Dedifferentiated amniotic fluid mesenchymal stem cell (primary cell): ENCODE data around the gene ARHGAP33.
"Not testable (repeated sequence)": the region's sequence is repeated elsewhere in the genome, so short reads cannot be mapped to it uniquely, and the experiment has no call there.

Experiments used
- DNase-seq: peaks from one replicate; pipeline ENCODE4 v3.0.0-alpha.2; 2016; ENCODE audit errors: extremely low spot score

ARHGAP33 gene

DNA sequence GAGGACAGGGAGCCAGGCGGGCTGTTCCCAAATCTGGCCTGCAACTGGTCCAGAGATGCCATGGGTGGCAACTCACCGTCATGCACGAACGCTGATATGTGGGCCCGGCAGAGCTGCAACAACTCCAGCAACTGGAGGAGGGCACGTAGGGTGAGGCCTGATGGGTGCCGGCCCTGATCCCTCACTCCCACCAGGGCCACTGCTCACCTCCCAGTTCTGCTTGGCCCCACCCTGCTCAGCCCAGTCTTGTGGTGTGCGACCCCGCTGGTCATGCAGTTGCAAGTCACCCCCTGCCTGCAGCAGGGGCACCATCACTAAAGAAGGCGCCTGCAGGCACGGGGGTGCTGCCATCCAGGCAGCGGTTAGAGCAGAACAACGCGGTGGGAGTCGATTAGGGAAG, 16.9 kb downstream of the ARHGAP33 start:
- no peak for DNase-seq

DNA sequence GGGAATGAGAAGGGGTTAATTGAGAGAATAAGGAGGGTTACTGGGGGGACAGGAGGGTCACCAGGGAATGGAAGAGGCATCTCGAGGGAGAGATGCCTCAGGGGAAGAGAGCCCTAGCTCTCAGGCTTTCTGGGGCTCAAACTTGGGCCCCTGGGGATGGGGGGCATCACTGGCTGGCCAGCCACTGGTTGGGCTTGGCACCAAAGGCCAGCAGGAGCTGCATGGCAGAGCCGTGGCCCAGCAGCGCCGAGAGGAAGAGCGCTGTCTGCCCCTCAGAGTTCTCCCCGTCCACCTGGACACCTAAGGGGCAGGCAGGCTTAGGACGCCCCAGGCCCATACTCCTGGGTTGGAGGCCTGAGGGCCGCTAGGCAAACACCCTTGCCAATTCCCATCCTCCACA, 17.5 kb downstream of the ARHGAP33 start:
- DNase-seq: no peak

DNA sequence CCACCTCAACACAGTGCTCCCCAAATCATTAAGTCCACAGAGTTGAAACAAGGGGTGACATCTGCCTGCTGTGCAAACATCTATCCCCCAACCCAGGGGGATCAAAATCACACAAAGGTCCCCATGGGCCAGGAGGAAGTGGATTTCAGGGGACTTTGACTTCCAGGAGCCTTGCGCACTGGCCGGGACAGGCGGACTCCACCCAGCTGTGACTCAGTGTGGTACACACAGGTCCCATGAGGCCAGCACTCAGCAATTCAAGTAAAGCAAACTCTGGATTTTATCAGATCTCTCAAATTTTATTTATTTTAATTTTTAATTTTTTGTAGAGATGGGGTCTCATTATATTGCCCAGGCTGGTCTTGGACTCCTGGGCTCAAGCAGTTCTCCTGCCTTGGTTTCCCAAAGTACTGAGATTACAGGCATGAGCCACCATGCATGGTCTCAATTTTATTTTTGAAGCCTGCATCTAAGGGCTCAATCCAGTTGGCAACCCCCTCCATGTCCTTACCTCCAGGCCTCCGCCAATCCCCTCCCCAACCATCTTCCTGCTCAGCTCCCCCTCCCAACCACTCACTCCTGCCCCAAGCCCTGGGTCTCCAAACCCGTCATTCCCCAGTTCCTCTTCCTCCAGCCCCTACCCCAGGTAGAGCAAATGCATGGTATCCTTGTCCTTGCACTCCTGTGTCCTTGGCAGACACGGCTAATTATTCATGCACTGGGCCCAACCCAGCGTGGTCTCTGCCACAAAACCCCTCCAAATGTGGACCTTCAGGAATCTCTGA, 18.2 kb downstream of the ARHGAP33 start:
- no peak for DNase-seq

DNA sequence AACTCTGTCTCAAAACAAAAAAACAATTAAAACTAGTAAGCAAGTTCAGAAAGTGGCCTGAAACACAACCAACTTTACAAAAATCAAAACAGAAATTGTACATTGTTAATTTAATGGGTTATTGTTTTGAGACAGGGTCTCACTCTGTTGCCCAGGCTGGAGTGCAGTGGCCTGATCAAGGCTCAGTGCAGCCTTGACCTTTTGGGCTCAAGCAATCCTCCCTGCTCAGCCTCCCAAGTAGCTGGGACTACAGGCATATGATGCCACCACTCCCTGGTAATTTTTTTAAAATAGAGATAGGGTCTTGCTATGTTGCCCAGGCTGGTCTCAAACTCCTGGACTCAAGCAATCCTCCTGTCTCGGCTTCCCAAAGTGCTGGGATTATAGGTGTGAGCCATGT, 20.2 kb downstream of the ARHGAP33 start:
- DNase-seq: not testable (repeated sequence)

DNA sequence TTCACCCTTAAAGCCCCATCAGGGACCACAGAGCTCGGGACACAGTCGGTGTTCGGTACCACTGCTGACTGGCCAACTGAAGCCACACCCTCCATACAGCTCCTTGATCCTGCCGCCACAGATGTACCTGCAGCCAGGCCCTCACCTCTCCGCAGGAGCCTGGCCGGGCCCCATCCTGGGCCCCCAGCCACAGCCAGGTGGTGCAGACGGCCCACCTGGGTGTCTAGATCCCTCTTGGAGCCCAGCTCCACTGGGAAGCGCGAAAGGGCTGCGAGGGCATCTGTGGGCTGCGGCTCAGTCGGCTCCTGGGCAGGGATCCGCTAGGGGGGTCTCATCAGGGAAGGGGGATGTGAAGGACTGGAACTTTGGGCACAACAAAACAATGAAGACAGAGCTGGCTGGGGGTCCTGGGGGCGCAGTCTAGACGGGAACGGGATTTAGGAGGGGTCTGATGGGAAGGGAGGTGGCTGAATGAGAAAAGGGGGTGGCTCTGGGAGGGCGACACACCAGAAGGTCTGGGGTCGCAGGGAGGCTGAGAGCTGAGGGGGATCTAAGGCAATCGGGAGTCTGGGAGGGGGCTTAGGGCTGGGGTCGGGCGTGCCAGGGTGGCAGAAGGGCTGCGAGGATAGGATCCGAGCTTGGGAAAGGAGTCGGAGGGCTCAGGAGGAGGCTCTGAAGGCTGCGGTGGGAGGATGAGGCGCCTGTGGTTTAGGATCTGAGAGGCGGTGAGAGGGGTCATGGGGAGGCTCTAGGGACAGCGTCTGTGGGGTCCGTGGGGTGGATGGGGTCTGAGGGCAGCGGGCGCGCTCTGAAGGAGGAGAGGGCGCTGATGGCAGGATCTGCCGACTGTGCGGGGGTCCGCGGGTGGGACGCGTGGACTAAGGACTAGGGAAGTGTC, 21.5 kb downstream of the ARHGAP33 start:
- no peak for DNase-seq

DNA sequence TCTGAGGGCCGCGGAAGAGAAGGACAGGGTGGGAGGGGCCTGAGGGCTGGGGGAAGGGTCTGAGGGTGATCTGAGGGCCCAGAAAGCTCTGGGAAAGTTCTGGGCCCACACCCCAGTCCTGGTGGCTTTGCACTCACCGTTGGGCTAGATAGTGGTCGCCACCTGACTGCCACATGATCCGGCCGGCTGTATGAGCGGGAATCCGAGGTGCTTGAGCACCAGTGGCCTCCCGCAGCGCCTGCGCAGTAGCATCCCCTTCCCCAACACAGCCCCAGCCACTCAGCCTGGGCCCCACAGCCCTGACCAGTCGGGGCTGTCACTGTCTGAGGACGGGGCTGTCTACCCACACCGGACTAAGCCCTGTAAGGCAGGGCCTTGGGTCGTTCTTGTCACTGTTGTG, 22.3 kb downstream of the ARHGAP33 start:
- DNase-seq: no peak

DNA sequence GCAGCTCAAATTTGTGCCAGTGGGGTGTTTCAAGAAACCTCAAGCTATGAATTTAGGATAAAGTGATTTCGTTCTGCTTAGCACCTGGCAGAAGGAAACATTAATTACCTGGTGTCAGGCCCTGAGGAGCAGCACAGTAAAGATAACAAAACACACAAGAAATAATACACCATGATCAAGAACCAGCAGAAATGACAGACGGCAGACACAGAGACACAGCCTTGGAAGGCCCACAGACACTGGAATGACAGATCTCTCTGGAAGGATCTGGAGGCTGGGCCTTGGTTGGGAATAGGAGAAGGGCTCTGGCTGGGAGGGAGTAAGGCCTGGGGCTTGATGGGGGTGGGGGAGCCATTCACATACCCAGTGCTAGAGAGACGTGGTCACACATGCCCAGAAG, 26.5 kb downstream of the ARHGAP33 start:
- no peak for DNase-seq

DNA sequence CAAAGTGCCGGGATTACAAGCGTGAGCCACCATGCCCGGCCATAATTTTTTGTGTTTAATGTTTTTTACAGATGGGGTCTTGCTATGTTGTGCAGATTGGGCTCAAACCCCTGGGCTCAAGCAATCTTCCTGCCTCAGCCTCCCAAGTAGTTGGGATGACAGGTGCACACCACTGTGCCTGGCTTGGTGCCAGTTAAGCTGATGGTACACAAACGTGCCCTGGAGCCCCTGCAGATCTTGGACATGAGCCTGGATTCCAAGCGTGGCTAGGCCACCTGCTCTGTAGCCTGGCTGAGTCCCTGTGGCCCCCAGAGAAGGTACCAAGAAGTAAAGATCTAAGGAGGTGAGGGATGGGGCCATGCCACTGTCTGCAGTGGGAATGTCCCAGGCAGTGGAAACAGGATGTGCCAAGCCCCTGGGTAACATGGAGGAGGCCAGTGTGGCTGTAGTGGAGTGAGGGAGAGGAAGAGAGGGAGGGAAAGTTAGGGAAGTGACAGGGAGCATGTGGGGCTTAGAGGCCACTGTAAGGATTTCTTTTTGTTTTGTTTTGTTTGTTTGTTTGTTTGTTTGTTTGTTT, 30.2 kb downstream of the ARHGAP33 start:
- no peak for DNase-seq

DNA sequence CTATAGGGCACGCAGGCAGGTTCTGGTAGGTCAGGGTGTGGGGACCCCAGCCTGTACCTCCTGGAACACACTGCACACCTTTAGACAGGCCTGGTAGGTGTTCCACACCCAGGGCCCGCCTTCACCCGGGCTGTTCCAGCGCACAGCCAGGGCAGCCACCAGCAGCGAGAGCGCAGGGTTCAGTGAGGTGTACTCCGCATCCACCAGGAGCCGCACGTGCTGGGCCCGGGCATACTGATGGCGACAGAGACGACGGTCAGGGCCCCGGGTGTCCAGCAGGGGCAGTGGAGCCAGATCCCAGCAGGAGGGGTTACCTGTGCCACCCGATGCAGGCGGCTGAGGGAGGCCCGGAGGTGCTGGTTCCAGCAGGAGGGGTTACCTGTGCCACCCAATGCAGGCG, 31.2 kb downstream of the ARHGAP33 start:
- DNase-seq: no peak

DNA sequence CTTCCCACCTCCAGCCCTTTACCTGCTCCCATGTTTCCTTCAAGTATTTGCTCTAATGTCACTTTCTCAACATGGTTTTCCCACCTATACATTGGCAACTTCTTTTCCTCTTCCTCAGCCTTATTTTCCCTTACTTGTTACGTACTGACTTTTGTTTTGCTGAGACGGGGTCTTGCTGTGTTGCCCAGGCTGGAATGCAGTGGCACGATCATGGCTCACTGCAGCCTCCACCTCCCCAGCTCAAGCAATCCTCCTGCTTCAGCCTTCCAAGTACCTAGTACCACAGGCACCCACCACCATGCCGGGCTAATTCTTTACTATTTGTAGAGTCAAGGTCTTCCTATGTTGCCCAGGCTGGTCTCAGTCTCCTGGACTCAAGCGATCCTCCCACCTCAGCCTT, 32.3 kb downstream of the ARHGAP33 start:
- no peak for DNase-seq

DNA sequence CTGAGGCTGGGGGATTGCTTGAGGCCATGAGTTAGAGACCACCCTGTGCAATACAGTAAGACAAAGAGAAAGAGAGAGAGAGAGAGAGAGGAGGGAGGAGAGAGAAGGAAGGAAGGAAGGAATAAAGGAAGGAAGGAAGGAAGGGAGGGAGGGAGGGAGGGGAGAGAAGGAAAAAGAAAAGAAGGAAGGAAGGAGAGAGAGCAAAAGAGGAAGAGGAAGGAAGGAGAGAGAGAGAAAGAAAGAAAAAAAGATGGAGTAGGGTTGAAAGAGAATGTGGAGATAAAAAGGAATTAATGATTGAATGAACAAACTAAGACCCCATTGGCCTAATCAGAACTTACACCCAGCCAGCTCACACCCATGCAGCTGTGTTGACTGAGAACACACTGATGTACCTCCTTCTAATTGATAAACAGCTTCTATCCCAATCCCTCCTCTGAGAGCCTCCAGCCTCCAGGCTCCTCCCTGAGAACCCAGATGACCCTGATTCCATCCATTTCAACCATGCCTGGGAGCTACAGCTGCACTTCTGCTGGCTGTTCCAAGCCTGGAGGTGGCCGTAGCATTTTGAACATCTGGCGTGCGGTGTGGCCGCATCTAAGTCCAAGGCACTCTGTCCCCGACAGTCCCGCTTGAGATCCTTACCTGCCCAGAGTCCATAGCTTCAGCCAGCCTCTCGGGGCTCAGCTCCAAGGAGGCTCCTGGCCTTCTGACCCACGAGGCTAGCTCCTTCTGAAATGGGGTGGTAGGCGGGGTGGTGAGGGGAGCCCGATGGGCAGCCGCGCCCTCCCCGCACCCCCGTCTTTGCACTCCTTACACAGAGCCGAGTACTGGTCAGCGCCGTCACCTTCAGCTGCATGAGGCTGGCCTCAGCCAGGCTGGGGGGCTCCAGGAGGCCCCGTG, 36.2 kb downstream of the ARHGAP33 start:
- no peak for DNase-seq

DNA sequence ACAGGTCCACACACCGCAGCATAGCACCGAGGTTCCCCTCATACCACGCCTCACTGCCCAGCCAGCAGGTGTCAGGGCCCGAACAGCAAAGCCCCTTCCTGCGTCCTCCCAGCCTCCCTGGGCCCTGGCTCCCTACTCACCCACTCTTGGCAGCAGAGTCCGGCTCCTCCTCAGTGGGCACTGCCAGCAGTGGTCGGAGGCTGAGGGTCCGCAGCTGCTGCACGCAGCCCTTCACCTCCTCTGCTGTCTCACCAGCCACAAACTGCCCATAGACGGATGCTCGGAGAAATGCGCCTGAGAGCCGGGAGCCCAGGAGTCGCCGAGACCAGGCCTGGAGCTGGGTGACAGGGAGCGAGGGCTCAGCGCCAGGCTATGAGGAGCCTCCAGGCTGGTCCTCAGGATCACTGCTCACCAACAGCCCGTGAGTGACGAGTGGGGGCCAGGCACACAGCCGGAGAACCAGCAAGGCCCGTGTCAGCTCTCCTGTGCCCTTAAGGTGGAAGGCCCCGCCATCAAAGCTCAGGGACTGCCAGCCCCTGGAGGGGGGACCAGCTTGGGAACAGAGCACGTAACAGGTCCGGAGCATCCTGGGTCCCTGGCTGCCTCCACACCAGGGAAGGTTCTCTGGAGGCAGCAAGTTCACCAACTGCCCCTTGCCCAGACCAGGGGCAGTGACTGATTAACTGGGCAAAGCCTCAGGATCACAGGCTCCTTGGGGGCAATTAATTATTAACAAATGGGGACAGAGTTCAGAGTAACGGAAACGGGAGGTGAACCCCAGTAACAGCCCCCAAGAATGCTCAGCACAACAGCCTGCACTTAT, 37.1 kb downstream of the ARHGAP33 start, which contains the start of gene PRODH2:
Gene PRODH2 (minus strand): TSS at position 626 of the 823 bp plus-strand sequence. CDS start 40 bp downstream, at position 586.
- DNase-seq: no peak

DNA sequence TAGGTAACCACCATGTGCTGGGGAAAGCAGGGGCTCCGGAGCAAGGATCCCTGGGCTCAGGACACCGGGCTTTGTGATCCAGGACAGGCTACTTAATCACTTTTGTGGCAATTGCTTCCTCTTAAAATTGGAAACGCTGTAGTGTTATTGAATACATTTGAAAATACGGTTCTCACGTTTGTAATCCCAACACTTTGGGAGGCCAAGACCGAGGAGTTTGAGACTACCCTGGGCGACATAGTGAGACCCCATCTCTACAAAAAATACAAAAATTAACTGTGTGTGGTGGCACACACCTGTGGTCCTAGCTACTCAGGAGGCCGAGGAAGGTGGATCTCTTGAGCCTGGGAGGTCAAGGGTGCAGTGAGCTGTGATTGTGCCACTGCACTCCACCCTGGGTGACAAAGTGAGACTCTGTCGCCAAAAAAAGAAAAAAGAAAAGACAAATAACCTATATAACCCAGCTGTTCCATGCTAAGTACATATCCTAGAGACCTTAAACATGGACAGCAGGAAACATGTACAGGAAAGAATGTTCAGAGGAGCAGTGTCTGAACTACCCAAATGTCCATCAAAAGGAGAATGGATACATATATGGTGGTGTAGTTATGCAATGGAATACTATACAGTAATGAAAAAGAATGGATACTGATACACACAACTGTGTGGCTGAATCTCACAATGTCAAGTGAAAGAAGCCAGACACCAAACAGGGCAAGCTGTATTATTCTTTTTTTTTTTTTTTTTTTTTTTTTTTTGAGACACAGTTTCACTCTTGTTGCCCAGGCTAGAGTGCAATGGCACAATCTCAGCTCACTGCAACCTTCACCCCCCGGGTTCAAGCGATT, 37.9 kb downstream of the ARHGAP33 start:
- DNase-seq: no peak

DNA sequence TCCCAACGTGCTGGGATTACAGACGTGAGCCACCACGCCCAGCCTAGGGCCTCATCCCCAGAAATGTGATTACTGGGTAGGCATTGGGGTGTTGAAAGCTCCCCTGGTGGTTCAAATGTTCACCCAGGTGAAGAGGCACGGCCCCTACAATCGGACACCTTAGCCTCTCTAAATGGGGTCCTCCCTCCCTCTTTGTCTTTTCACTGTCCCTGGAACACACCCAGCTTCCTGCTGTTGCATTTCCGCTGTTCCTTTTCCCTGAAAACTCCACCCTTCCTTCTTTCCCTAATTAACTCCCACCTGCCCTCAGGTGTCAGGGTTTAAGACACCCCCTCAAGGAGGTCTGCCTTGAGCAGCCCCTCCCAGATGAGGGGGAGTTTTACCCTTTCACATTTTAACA, 40.9 kb downstream of the ARHGAP33 start:
- DNase-seq: no peak

DNA sequence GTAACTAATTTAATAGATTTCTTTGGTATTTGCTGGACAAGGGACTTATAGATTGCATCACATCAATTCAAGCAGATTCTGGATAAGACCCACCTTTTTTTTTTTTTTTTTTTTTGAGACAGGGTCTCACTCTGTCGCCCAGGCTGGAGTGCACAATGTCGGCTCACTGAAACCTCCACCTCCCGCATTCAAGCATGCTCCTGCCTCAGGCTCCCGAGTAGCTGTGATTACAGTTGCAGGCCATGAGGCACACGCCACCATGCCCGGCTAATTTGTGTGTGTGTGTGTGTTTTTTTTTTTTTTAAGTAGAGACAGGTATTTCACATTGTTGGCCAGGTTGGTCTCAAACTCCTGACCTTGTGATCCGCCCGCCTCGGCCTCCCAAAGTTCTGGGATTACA, 41.5 kb downstream of the ARHGAP33 start:
- DNase-seq: no peak

DNA sequence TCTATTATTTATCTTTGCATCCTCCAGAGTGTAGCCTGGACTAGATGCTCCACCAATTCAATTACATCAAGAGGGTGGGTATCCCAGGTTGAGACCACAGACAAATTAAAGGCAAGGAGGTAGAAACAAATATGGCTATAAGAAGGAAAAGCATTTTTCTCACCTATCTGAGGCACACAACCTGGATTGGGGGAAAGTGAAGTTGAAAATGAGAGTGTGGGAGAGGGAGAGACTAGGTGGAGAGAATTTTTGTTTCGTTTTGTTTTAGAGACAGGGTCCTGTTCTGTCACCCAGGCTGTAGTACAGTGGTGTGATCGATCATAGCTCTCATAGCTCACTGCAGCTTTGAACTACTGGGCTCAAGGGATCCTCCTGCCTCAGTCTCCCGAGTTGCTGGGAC, 43.1 kb downstream of the ARHGAP33 start:
- no peak for DNase-seq

DNA sequence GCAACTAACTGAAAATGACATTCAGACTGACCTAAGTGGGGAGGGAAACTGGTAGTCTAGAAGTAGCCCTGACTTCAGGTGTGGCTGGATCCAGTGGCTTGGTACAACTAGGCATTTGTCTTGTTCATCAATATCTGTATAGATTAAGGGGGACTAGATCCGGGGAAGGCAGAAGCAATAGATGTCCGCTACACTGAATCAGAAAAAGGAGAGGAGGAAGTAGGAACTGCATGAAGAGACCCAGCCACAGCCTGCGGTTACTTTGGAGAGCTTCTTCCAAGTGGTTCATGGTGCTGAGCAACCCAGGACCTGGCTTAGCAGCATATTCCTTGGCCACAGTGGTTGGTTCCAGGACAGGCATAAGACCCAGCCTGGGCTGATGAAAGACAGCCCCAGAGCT, 47.2 kb downstream of the ARHGAP33 start:
- DNase-seq: no peak

DNA sequence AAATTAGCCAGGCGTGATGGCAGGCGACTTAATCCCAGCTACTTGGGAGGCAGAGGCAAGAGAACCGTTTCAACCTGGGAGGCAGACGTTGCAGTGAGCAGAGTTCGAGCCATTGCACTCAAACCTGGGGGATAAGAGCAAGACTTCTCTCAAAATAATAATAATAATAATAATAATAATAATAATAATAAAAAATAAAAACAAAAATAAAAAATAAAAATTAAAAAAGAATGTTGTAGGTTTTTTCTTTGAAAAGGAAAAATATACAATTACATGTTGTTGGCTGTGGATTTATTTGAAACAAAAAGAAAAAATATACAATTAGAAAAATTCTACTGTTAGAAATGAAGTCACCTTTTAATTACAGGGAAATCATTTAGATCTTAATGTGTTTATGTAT, 48.8 kb downstream of the ARHGAP33 start:
- no peak for DNase-seq

DNA sequence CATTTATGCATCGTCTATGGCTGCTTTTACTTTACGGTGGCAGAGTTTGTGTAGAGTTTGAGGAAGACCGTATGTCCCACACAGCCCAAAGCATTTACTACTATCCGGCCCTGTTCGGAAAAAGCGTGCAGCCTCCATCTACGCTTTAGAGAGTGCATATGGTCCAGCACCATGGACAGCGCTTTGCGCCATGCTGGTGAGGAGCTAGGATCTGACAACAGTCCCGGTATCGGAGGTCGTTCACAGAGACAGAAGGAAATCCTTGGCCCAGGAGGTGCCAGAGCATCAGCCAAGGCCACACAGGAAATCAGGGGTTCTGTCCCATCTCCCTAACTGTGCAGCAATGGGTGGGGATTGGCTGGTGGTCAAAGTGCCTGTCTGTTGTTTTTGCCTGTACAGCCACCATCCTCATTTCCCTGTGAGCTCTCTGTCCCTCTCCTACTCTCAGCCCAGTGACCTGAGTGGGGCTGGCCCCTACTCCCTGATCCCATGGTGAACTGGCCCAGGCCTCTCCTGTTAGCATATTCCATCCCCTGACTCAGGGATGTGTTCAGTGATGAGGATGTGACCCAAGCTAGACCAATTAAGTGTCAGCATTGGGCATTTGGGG, 53.4 kb downstream of the ARHGAP33 start:
- peak; percentile 22 for DNase-seq
